ENCODE data around the gene EFNB2. TPM values are rescaled to one million over a fixed set of nuclear protein-coding genes. Genes with fewer than 3 reads are reported as not detected.

EFNB2 gene
- total RNA-seq, 1 donor from 2014 or later = 14.6 TPM

- peaks cover 13 to 31% (median 16%) of the 10 kb centered on the region in 3 donors for H3K4me1 ChIP-seq (ENCODE audit: control insufficient read depth in 3 of 3, insufficient read depth in 3 of 3, low read length in 3 of 3)
- no peak overlapping the region for H3K27ac ChIP-seq (ENCODE audit: low read depth, low read length)
- no peaks in the 10 kb centered on the region for H3K27me3 ChIP-seq (ENCODE audit: control insufficient read depth in 3 of 3, insufficient read depth in 3 of 3, low read length in 3 of 3)
- no peak overlapping the region for H3K4me3 ChIP-seq (ENCODE audit: low read length in 3 of 3)
- no peaks in the 10 kb centered on the region for H3K9me3 ChIP-seq (ENCODE audit: control insufficient read depth in 3 of 3, low read length in 3 of 3)
- peaks cover 14 to 26% (median 18%) of the 10 kb centered on the region in 3 donors for H3K36me3 ChIP-seq (ENCODE audit: control insufficient read depth in 3 of 3, insufficient read depth in 3 of 3, low read length in 3 of 3)
- no peak overlapping the region for H3K9ac ChIP-seq (ENCODE audit: low read depth in 1 of 3, low read length in 3 of 3)
These were observed 40.5 kb downstream of the EFNB2 start for GRCh38 chr13:106494936-106495335.

- H3K4me3 ChIP-seq (ENCODE audit: low read length in 3 of 3) = no peak overlapping the region
- peaks cover 11 to 26% (median 15%) of the 10 kb centered on the region in 3 donors for H3K4me1 ChIP-seq (ENCODE audit: control insufficient read depth in 3 of 3, insufficient read depth in 3 of 3, low read length in 3 of 3)
- no peak overlapping the region for H3K9ac ChIP-seq (ENCODE audit: low read depth in 1 of 3, low read length in 3 of 3)
- H3K9me3 ChIP-seq (ENCODE audit: control insufficient read depth in 3 of 3, low read length in 3 of 3) = no peaks in the 10 kb centered on the region
- no peak overlapping the region for H3K27ac ChIP-seq (ENCODE audit: low read depth, low read length)
- H3K36me3 ChIP-seq (ENCODE audit: control insufficient read depth in 3 of 3, insufficient read depth in 3 of 3, low read length in 3 of 3) = peaks cover 14 to 26% (median 18%) of the 10 kb centered on the region in 3 donors
- no peaks in the 10 kb centered on the region for H3K27me3 ChIP-seq (ENCODE audit: control insufficient read depth in 3 of 3, insufficient read depth in 3 of 3, low read length in 3 of 3)
These were observed 41.0 kb downstream of the EFNB2 start for GRCh38 chr13:106494506-106494905.

GRCh38 chr13:106493533-106494220, 41.8 kb downstream of the EFNB2 start:
- no peak overlapping the region for H3K27ac ChIP-seq (ENCODE audit: low read depth, low read length)
- H3K36me3 ChIP-seq (ENCODE audit: control insufficient read depth in 3 of 3, insufficient read depth in 3 of 3, low read length in 3 of 3) = peaks cover 14 to 26% (median 18%) of the 10 kb centered on the region in 3 donors
- no peaks in the 10 kb centered on the region for H3K27me3 ChIP-seq (ENCODE audit: control insufficient read depth in 3 of 3, insufficient read depth in 3 of 3, low read length in 3 of 3)
- H3K9ac ChIP-seq (ENCODE audit: low read depth in 1 of 3, low read length in 3 of 3) = no peak overlapping the region
- peaks cover 11 to 23% (median 15%) of the 10 kb centered on the region in 3 donors for H3K4me1 ChIP-seq (ENCODE audit: control insufficient read depth in 3 of 3, insufficient read depth in 3 of 3, low read length in 3 of 3)
- no peaks in the 10 kb centered on the region for H3K9me3 ChIP-seq (ENCODE audit: control insufficient read depth in 3 of 3, low read length in 3 of 3)
- H3K4me3 ChIP-seq (ENCODE audit: low read length in 3 of 3) = no peak overlapping the region

- Histone ChIP-seq H3K9ac (ENCODE audit: low read depth in 1 of 3, low read length in 3 of 3) (no peak overlapping the region), H3K27ac (ENCODE audit: low read depth, low read length) (no peak overlapping the region), H3K4me3 (ENCODE audit: low read length in 3 of 3) (no peak overlapping the region)
These were observed 42.6 kb downstream of the EFNB2 start for GRCh38 chr13:106492588-106493475.

GRCh38 chr13:106491928-106492587, 43.4 kb downstream of the EFNB2 start:
- H3K4me3 ChIP-seq (ENCODE audit: low read length in 3 of 3) = no peak overlapping the region
- peaks cover 14 to 26% (median 18%) of the 10 kb centered on the region in 3 donors for H3K36me3 ChIP-seq (ENCODE audit: control insufficient read depth in 3 of 3, insufficient read depth in 3 of 3, low read length in 3 of 3)
- H3K27ac ChIP-seq (ENCODE audit: low read depth, low read length) = no peak overlapping the region

More at GRCh38 chr13:106492588-106493475, 42.6 kb downstream of the EFNB2 start:
- H3K36me3 ChIP-seq (ENCODE audit: control insufficient read depth in 3 of 3, insufficient read depth in 3 of 3, low read length in 3 of 3) = peaks cover 14 to 26% (median 18%) of the 10 kb centered on the region in 3 donors
- H3K27me3 ChIP-seq (ENCODE audit: control insufficient read depth in 3 of 3, insufficient read depth in 3 of 3, low read length in 3 of 3) = no peaks in the 10 kb centered on the region
- H3K9me3 ChIP-seq (ENCODE audit: control insufficient read depth in 3 of 3, low read length in 3 of 3) = no peaks in the 10 kb centered on the region
- peaks cover 9 to 20% (median 11%) of the 10 kb centered on the region in 3 donors for H3K4me1 ChIP-seq (ENCODE audit: control insufficient read depth in 3 of 3, insufficient read depth in 3 of 3, low read length in 3 of 3)

GRCh38 chr13:106491463-106491862, 44.0 kb downstream of the EFNB2 start:
- no peak overlapping the region for H3K27ac ChIP-seq (ENCODE audit: low read depth, low read length)
- peaks cover 14 to 26% (median 18%) of the 10 kb centered on the region in 3 donors for H3K36me3 ChIP-seq (ENCODE audit: control insufficient read depth in 3 of 3, insufficient read depth in 3 of 3, low read length in 3 of 3)
- no peak overlapping the region for H3K4me3 ChIP-seq (ENCODE audit: low read length in 3 of 3)
- H3K9me3 ChIP-seq (ENCODE audit: control insufficient read depth in 3 of 3, low read length in 3 of 3) = no peaks in the 10 kb centered on the region
- no peak overlapping the region for H3K9ac ChIP-seq (ENCODE audit: low read depth in 1 of 3, low read length in 3 of 3)
- H3K27me3 ChIP-seq (ENCODE audit: control insufficient read depth in 3 of 3, insufficient read depth in 3 of 3, low read length in 3 of 3) = no peaks in the 10 kb centered on the region
- H3K4me1 ChIP-seq (ENCODE audit: control insufficient read depth in 3 of 3, insufficient read depth in 3 of 3, low read length in 3 of 3) = peaks cover 4 to 13% (median 5%) of the 10 kb centered on the region in 3 donors

More at GRCh38 chr13:106491928-106492587, 43.4 kb downstream of the EFNB2 start:
- H3K27me3 ChIP-seq (ENCODE audit: control insufficient read depth in 3 of 3, insufficient read depth in 3 of 3, low read length in 3 of 3) = no peaks in the 10 kb centered on the region
- no peaks in the 10 kb centered on the region for H3K9me3 ChIP-seq (ENCODE audit: control insufficient read depth in 3 of 3, low read length in 3 of 3)
- H3K9ac ChIP-seq (ENCODE audit: low read depth in 1 of 3, low read length in 3 of 3) = no peak overlapping the region
- peaks cover 9 to 19% (median 10%) of the 10 kb centered on the region in 3 donors for H3K4me1 ChIP-seq (ENCODE audit: control insufficient read depth in 3 of 3, insufficient read depth in 3 of 3, low read length in 3 of 3)

GRCh38 chr13:106490569-106491321, 44.7 kb downstream of the EFNB2 start:
- peaks cover 0 to 6% (median under 1%) of the 10 kb centered on the region in 3 donors for H3K4me1 ChIP-seq (ENCODE audit: control insufficient read depth in 3 of 3, insufficient read depth in 3 of 3, low read length in 3 of 3)
- no peaks in the 10 kb centered on the region for H3K27me3 ChIP-seq (ENCODE audit: control insufficient read depth in 3 of 3, insufficient read depth in 3 of 3, low read length in 3 of 3)
- no peak overlapping the region for H3K4me3 ChIP-seq (ENCODE audit: low read length in 3 of 3)
- H3K36me3 ChIP-seq (ENCODE audit: control insufficient read depth in 3 of 3, insufficient read depth in 3 of 3, low read length in 3 of 3) = peaks cover 14 to 26% (median 18%) of the 10 kb centered on the region in 3 donors
- H3K27ac ChIP-seq (ENCODE audit: low read depth, low read length) = no peak overlapping the region
- no peaks in the 10 kb centered on the region for H3K9me3 ChIP-seq (ENCODE audit: control insufficient read depth in 3 of 3, low read length in 3 of 3)
- H3K9ac ChIP-seq (ENCODE audit: low read depth in 1 of 3, low read length in 3 of 3) = no peak overlapping the region

- Histone ChIP-seq H3K4me3 (ENCODE audit: low read length in 3 of 3) (no peak overlapping the region), H3K27ac (ENCODE audit: low read depth, low read length) (no peak overlapping the region), H3K9me3 (ENCODE audit: control insufficient read depth in 3 of 3, low read length in 3 of 3) (no peaks in the 10 kb centered on the region), H3K36me3 (ENCODE audit: control insufficient read depth in 3 of 3, insufficient read depth in 3 of 3, low read length in 3 of 3) (peaks cover 14 to 26% (median 18%) of the 10 kb centered on the region in 3 donors), H3K9ac (ENCODE audit: low read depth in 1 of 3, low read length in 3 of 3) (no peak overlapping the region), H3K27me3 (ENCODE audit: control insufficient read depth in 3 of 3, insufficient read depth in 3 of 3, low read length in 3 of 3) (no peaks in the 10 kb centered on the region), H3K4me1 (ENCODE audit: control insufficient read depth in 3 of 3, insufficient read depth in 3 of 3, low read length in 3 of 3) (peaks cover under 1 to 9% (median 8%) of the 10 kb centered on the region in 3 donors)
These were observed 45.5 kb downstream of the EFNB2 start for GRCh38 chr13:106489849-106490568.

GRCh38 chr13:106488686-106489085, 46.8 kb downstream of the EFNB2 start:
- Histone ChIP-seq H3K4me1 (ENCODE audit: control insufficient read depth in 3 of 3, insufficient read depth in 3 of 3, low read length in 3 of 3) (peaks cover 9 to 17% (median 14%) of the 10 kb centered on the region in 3 donors), H3K36me3 (ENCODE audit: control insufficient read depth in 3 of 3, insufficient read depth in 3 of 3, low read length in 3 of 3) (peaks cover 14 to 23% (median 18%) of the 10 kb centered on the region in 3 donors), H3K9me3 (ENCODE audit: control insufficient read depth in 3 of 3, low read length in 3 of 3) (no peaks in the 10 kb centered on the region)

More at GRCh38 chr13:106488686-106489085, 46.8 kb downstream of the EFNB2 start:
- no peak overlapping the region for H3K9ac ChIP-seq (ENCODE audit: low read depth in 1 of 3, low read length in 3 of 3)
- H3K27me3 ChIP-seq (ENCODE audit: control insufficient read depth in 3 of 3, insufficient read depth in 3 of 3, low read length in 3 of 3) = no peaks in the 10 kb centered on the region
- no peak overlapping the region for H3K27ac ChIP-seq (ENCODE audit: low read depth, low read length)
- H3K4me3 ChIP-seq (ENCODE audit: low read length in 3 of 3) = no peak overlapping the region

Data from skeletal muscle tissue (tissue), 4 donors.